NCI-H2171 (cell line): ENCODE measurements around the gene ITPRID2.
"Not testable (repeated sequence)": the region's sequence is repeated elsewhere in the genome, so short reads cannot be mapped to it uniquely, and the experiment has no call there.

Experiments used
- DNase-seq: peaks from one replicate; lab custom pipeline; 2025; lab: John Stamatoyannopoulos, UW

ITPRID2 gene

GRCh38 chr2:181961167-181961566 is 69.6 kb downstream of the ITPRID2 start:
- DNase-seq: not testable (repeated sequence)

GRCh38 chr2:181962142-181962541 is 70.6 kb downstream of the ITPRID2 start:
- DNase-seq: no peak

- DNase-seq: no peak
Measured at GRCh38 chr2:181970160-181970794, 78.7 kb downstream of the ITPRID2 start.

- no peak for DNase-seq
Measured at GRCh38 chr2:181971032-181971431, 79.5 kb downstream of the ITPRID2 start.

GRCh38 chr2:181972431-181973170 is 81.1 kb downstream of the ITPRID2 start:
- DNase-seq: no peak

GRCh38 chr2:181973171-181973783 is 81.7 kb downstream of the ITPRID2 start:
- DNase-seq: no peak

GRCh38 chr2:181977661-181978350 is 86.3 kb downstream of the ITPRID2 start:
- DNase-seq: no peak

- no peak for DNase-seq
Measured at GRCh38 chr2:181978351-181979150, 87.0 kb downstream of the ITPRID2 start.
